ENCODE measurements around the gene ARL8A. TPM values are rescaled to one million over a fixed set of nuclear protein-coding genes. Genes with fewer than 3 reads are reported as not detected.

Gene ARL8A
- total and polyA plus RNA-seq, 2 of the 4 experiments (the other 2 are of a cell fraction), result 18.1 to 30.7 TPM

DNA sequence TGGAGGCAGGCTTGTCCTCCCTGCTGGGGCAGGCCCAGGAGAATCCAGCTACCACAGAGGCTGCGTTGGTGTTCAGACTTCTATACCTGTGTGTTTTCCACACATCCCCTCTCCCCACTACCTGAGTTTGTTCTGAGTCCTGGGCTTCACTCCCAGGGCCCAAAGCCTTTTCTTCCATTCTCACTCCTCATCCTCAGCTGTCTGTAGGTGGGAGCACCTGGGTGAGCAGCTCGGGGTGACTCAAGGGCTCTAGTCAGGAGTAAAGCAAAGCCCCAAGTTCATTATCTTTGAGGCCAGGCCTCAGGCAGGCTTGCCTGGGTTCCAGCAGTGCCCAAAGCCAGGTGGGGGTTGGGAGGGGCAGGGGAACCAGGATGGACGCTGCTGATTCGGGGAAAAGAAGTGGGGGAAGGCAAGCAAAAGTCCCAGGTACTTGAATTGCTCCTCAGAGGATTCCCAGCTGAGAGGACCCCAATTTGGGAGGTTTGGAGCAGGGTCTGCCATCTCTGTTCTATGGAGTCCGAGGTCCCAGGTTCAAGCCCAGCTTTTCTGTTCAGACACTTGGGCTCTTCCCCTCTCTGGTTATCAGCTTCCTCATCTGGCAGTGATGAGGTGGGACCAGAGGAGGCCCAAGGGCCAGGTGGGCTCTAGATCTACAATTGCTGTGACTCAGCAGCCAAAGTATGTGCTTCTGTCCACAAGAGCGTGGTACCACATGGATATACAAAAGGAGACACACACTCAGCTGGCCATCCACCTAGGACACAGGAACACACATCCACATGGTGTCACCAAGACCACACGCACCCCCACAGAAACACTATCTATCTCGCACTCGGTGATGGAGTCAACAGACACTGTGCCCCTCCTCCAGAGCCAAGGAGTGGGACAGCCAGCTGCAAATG lies 21.7 kb upstream of the ARL8A start:
- H3K9ac ChIP-seq (ENCODE audit: low read depth, low read length), result no peak overlapping the region
- H3K79me1 ChIP-seq (ENCODE audit: low read depth in 1 of 2, low read length in 2 of 2), result no peaks in the 10 kb centered on the region
- dilution Hi-C loops (cut with HindIII; ENCODE audit: low sequenced_read_pairs, unreplicated experiment) (no loop called here), in situ Hi-C loops (cut with MboI; ENCODE audit: low sequenced_read_pairs) (no loop called here), intact Hi-C loops (cut with micrococcal nuclease) (loop anchor here (10.0 kb wide), 1 partner anchor 891 kb away; no protein-coding TSS in a partner anchor)
- H3K4me3 ChIP-seq (ENCODE audit: insufficient read depth, low read depth, low read length), result no peak overlapping the region
- no peak overlapping the region for H3K27ac ChIP-seq (ENCODE audit: insufficient read depth, low read length)
- no peak overlapping the region for H4K8ac ChIP-seq (ENCODE audit: low read depth in 2 of 2, low read length in 2 of 2)
- ATAC-seq (ENCODE audit: low read depth) (no peak), DNase-seq (peak; percentile 12)
- H3K9me1 ChIP-seq (ENCODE audit: insufficient read depth, low read length), result no peaks in the 10 kb centered on the region
- H3K18ac ChIP-seq (ENCODE audit: low read depth, low read length), result no peak overlapping the region
- no peak overlapping the region for H3K14ac ChIP-seq (replicated peaks; ENCODE audit: low read depth, low read length)
- no peaks in the 10 kb centered on the region for H3K36me3 ChIP-seq (ENCODE audit: control insufficient read depth, insufficient read depth, low read length)
- no peak overlapping the region for H4K5ac ChIP-seq (ENCODE audit: low read depth, low read length)
- BruUV-seq (replicated peaks), result no TSS peak
- H3K9me3 ChIP-seq (ENCODE audit: control insufficient read depth, insufficient read depth, low read length), result no peaks in the 10 kb centered on the region
- 77% methylated on average over 3 of the region's 9 CpGs; no CpG with 5 or more reads in 1 of the 2 experiments for WGBS, 2 experiments (ENCODE audit: extremely low coverage in 2 of 2, insufficient read length in 1 of 2)
- TF ChIP-seq CHD1 (IDR thresholded peaks at IDR 0.05; ENCODE audit: low read depth, low read length) (no peak), NFE2L2 (IDR thresholded peaks at IDR 0.05; ENCODE audit: low read depth, low read length) (no peak), RCOR1 (IDR thresholded peaks at IDR 0.05; ENCODE audit: insufficient replicate concordance, low read length) (no peak), MAZ (IDR thresholded peaks at IDR 0.05; ENCODE audit: borderline replicate concordance, low read depth, low read length) (no peak), BHLHE40 (IDR thresholded peaks at IDR 0.05; ENCODE audit: low read depth, low read length) (no peak), CEBPB (IDR thresholded peaks at IDR 0.05; ENCODE audit: low read depth, low read length) (no peak), SMC3 (IDR thresholded peaks at IDR 0.05; ENCODE audit: low read depth, low read length) (no peak), RFX5 (IDR thresholded peaks at IDR 0.05; ENCODE audit: low read depth, low read length) (no peak), RAD21 (IDR thresholded peaks at IDR 0.05; ENCODE audit: low read length) (no peak), POLR2A (IDR thresholded peaks at IDR 0.05; ENCODE audit: low read depth, low read length) (no peak)
- TF ChIP-seq, protein P1, sequence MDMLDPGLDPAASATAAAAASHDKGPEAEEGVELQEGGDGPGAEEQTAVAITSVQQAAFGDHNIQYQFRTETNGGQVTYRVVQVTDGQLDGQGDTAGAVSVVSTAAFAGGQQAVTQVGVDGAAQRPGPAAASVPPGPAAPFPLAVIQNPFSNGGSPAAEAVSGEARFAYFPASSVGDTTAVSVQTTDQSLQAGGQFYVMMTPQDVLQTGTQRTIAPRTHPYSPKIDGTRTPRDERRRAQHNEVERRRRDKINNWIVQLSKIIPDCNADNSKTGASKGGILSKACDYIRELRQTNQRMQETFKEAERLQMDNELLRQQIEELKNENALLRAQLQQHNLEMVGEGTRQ (IDR thresholded peaks at IDR 0.05; ENCODE audit: low read depth, low read length), result no peak
- TF ChIP-seq, protein P2, sequence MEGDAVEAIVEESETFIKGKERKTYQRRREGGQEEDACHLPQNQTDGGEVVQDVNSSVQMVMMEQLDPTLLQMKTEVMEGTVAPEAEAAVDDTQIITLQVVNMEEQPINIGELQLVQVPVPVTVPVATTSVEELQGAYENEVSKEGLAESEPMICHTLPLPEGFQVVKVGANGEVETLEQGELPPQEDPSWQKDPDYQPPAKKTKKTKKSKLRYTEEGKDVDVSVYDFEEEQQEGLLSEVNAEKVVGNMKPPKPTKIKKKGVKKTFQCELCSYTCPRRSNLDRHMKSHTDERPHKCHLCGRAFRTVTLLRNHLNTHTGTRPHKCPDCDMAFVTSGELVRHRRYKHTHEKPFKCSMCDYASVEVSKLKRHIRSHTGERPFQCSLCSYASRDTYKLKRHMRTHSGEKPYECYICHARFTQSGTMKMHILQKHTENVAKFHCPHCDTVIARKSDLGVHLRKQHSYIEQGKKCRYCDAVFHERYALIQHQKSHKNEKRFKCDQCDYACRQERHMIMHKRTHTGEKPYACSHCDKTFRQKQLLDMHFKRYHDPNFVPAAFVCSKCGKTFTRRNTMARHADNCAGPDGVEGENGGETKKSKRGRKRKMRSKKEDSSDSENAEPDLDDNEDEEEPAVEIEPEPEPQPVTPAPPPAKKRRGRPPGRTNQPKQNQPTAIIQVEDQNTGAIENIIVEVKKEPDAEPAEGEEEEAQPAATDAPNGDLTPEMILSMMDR (conservative IDR thresholded peaks at IDR 0.05; ENCODE audit: low read depth, low read length), result no peak
- TF ChIP-seq, protein P3, sequence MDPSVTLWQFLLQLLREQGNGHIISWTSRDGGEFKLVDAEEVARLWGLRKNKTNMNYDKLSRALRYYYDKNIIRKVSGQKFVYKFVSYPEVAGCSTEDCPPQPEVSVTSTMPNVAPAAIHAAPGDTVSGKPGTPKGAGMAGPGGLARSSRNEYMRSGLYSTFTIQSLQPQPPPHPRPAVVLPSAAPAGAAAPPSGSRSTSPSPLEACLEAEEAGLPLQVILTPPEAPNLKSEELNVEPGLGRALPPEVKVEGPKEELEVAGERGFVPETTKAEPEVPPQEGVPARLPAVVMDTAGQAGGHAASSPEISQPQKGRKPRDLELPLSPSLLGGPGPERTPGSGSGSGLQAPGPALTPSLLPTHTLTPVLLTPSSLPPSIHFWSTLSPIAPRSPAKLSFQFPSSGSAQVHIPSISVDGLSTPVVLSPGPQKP (IDR thresholded peaks at IDR 0.05; ENCODE audit: borderline replicate concordance, low read depth, low read length), result no peak
- no peaks in the 10 kb centered on the region for H3K4me1 ChIP-seq (ENCODE audit: control insufficient read depth, insufficient read depth, low read length)
- CTCF ChIA-PET, result interaction anchor here (1.0 kb wide), 1 partner anchor 11 kb away, joined by 5 read pairs; no protein-coding TSS in a partner anchor
- no peak overlapping the region for H4K91ac ChIP-seq (ENCODE audit: insufficient read depth, low read depth, low read length)
- no peak overlapping the region for H3K23ac ChIP-seq (ENCODE audit: low read depth, low read length)
- no peak overlapping the region for H2AK5ac ChIP-seq (ENCODE audit: low read depth, low read length)
- no peak overlapping the region for H2BK120ac ChIP-seq (ENCODE audit: low read depth, low read length)
- no peaks in the 10 kb centered on the region for H4K20me1 ChIP-seq (ENCODE audit: insufficient read depth, low read length)
- no peak overlapping the region for H3K4ac ChIP-seq (ENCODE audit: low read depth, low read length)
- no peak overlapping the region for H2BK15ac ChIP-seq (ENCODE audit: low read depth, low read length)
- H3K27me3 ChIP-seq (ENCODE audit: control insufficient read depth, insufficient read depth, low read length), result peaks cover 47% of the 10 kb centered on the region
- no peak overlapping the region for H2AK9ac ChIP-seq (replicated peaks; ENCODE audit: low read depth, low read length, poor library complexity)
- H3K4me2 ChIP-seq (ENCODE audit: low read depth, low read length), result no peak overlapping the region
- no peak overlapping the region for H2AFZ ChIP-seq (replicated peaks; ENCODE audit: low read length, poor library complexity)
- POLR2A ChIA-PET (ENCODE audit: unreplicated experiment), result no interaction called here
- no peak overlapping the region for H2BK20ac ChIP-seq (ENCODE audit: low read depth, low read length)
- H3K56ac ChIP-seq (ENCODE audit: extremely low read depth, insufficient read depth, low read length), result no peak overlapping the region
- no peak overlapping the region for H2BK5ac ChIP-seq (ENCODE audit: low read depth, low read length, poor library complexity, severe bottlenecking)

Measured in IMR-90 (cell line).